Transverse colon (tissue), 4 donors: Measurements from ENCODE around the gene PKD2.

ENCODE experiments used
- CTCF ChIP-seq, 5 experiments: fragments of 200-600 bp in 3 of 5; fragments of 450-650 bp in 2 of 5; sonication (generic) in 3 of 5; IDR thresholded peaks; 1 replicate in 2 of 5; 2 replicates in 3 of 5; pipeline ENCODE4 v1.5.1; 2016 to 2017; ENCODE audit warnings: antibody characterized with exemption in 5 of 5, inconsistent platforms in 3 of 5, mild to moderate bottlenecking in 2 of 5, moderate library complexity in 1 of 5
- EP300 ChIP-seq: sonication (generic); formaldehyde crosslinking; IDR thresholded peaks from one replicate; pipeline ENCODE4 v1.6.1; 2017; ENCODE audit warnings: antibody characterized with exemption, low read depth
- POLR2A ChIP-seq: fragments of 450-650 bp; IDR thresholded peaks from one replicate; pipeline ENCODE4 v1.6.1; 2016; ENCODE audit warnings: antibody characterized with exemption, mild to moderate bottlenecking, moderate library complexity
- POLR2AphosphoS5 ChIP-seq, 3 donors: sonication (generic); formaldehyde crosslinking; IDR thresholded peaks; one replicate each; pipeline ENCODE4 v1.6.1; 2016; ENCODE audit warnings: antibody characterized with exemption in 3 of 3

GRCh38 chr4:88005946-88006345, 1.5 kb upstream of the PKD2 start:
- TF ChIP-seq POLR2A, result no peak
- no peak for TF ChIP-seq EP300
- TF ChIP-seq CTCF (IDR thresholded peaks at IDR 0.05), result no peak
- TF ChIP-seq POLR2AphosphoS5 (IDR thresholded peaks at IDR 0.05), result no peak
